ENCODE results near the gene YIPF3.

DNA sequence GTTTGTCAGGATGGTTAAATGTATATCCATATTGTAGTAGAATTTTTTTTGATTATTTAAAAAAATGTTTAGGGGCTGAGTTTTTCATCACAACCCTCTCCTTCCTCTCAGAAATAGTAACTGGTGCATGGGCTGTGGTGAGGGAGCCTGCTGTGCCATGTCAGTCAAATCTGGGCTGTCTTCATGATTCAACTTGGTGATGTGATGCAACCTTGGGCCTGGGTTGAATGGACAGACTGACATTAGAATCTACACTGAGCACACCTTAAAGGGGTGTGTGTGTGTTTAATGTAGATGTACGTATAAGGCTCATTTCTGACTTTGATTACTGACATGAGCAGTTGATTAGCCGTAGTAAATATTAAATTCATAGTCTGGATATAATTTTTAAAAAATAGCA, 35.7 kb downstream of the YIPF3 start:
- TF ChIP-seq EZH2 (IDR thresholded peaks at IDR 0.05): no peak
- no peak for TF ChIP-seq POLR2AphosphoS5 (IDR thresholded peaks at IDR 0.05; ENCODE audit: borderline replicate concordance, low read depth, low read length)
- TF ChIP-seq FOXP2 (optimal IDR thresholded peaks at IDR 0.05; ENCODE audit: control extremely low read depth, extremely low read length, insufficient read depth): no peak

All from SK-N-MC (cell line).